Bronchial epithelial cell (primary cell): ENCODE results near the gene PHKG1. TPM values are rescaled to one million over a fixed set of nuclear protein-coding genes. Genes with fewer than 3 reads are reported as not detected.

Source experiments
- DNase-seq: peaks from one replicate; pipeline ENCODE4 v3.0.0-alpha.2; 2010; ENCODE audit warnings: low read depth
- FAIRE-seq: peaks from 2 replicates; lab custom pipeline; 2011; peaks lifted over from hg19 to GRCh38; lab: Jason Lieb, UNC
- H3K27me3 ChIP-seq: 2 replicates; pipeline ENCODE4 v1.5.1; 2011; ENCODE audit warnings: low read length; ENCODE audit not compliant: control insufficient read depth, insufficient read depth
- H3K36me3 ChIP-seq: 2 replicates; pipeline ENCODE4 v1.5.1; 2011; ENCODE audit warnings: low read length; ENCODE audit not compliant: control insufficient read depth, insufficient read depth
- H3K4me3 ChIP-seq: 2 replicates; pipeline ENCODE4 v1.5.1; 2011; ENCODE audit warnings: mild to moderate bottlenecking, low read depth, low read length, control low read depth
- CTCF ChIP-seq: IDR thresholded peaks from 2 replicates; pipeline ENCODE4 v1.5.1; 2011; ENCODE audit warnings: mild to moderate bottlenecking, moderate library complexity, low read length, control low read depth, inconsistent platforms; ENCODE audit not compliant: insufficient read depth, severe bottlenecking
- total RNA-seq: library from RNA; depleted of rRNA; stranded (reverse); fragments of >200 nt; gene quantifications from 2 replicates; pipeline ENCODE4 v1.2.1, GENCODE V29; 2014

Gene PHKG1
- total RNA-seq, 1 donor from 2014 or later: 0.26 TPM

- Histone ChIP-seq H3K36me3 (peaks cover 11% of the 10 kb centered on the region), H3K27me3 (no peaks in the 10 kb centered on the region), H3K4me3 (no peak overlapping the region)
- no peak for TF ChIP-seq CTCF
- no peak for DNase-seq
- FAIRE-seq: no peak
These were observed 62.4 kb downstream of the PHKG1 start for GRCh38 chr7:56030340-56030739.

Other genes with a start within 250 kb of the PHKG1 start
- gene SEPTIN14, start 230.2 kb downstream of the PHKG1 start, total RNA-seq: not detected in 2 replicates
- 3.2 and 3.4 TPM in 2 replicates for gene ZNF713, start 205.5 kb downstream of the PHKG1 start, total RNA-seq
- 29.1 and 32.4 TPM in 2 replicates for gene MRPS17, start 141.1 kb downstream of the PHKG1 start, total RNA-seq
- gene NIPSNAP2, start 128.4 kb downstream of the PHKG1 start, total RNA-seq: 54.4 and 65.3 TPM in 2 replicates
- 162 and 199 TPM in 2 replicates for gene PSPH, start 41.5 kb downstream of the PHKG1 start, total RNA-seq
- gene CCT6A, start 41.2 kb downstream of the PHKG1 start, total RNA-seq: 254 and 371 TPM in 2 replicates
- gene SUMF2, start 28.7 kb downstream of the PHKG1 start, total RNA-seq: 220 and 228 TPM in 2 replicates
- 440 and 566 TPM in 2 replicates for gene CHCHD2, start 13.5 kb upstream of the PHKG1 start, total RNA-seq
- gene NUPR2, start 23.5 kb upstream of the PHKG1 start, total RNA-seq: not detected in 2 replicates